Astrocyte (in vitro differentiated cells and primary cell): ENCODE data around the gene TCP11L1. TPM values are rescaled to one million over a fixed set of nuclear protein-coding genes. Genes with fewer than 3 reads are reported as not detected.
A peak's percentile ranks its signal among the peaks of the same experiment; 100 is the strongest.

ENCODE experiments used
- DNase-seq: peaks from one replicate; pipeline ENCODE4 v3.0.0-alpha.2; 2010; ENCODE audit warnings: low read depth
- FAIRE-seq: peaks from 2 replicates; lab custom pipeline; 2011; peaks lifted over from hg19 to GRCh38; lab: Jason Lieb, UNC
- H2AFZ ChIP-seq: 2 replicates; pipeline ENCODE4 v1.6.0; 2012; ENCODE audit warnings: low read depth, low read length, inconsistent platforms
- H3K27ac ChIP-seq: 2 replicates; pipeline ENCODE4 v1.5.1; 2011; ENCODE audit warnings: low read depth, low read length, inconsistent platforms
- H3K27me3 ChIP-seq: 2 replicates; pipeline ENCODE4 v1.6.0; 2011; ENCODE audit warnings: low read length, inconsistent platforms; ENCODE audit not compliant: insufficient read depth
- H3K36me3 ChIP-seq: 2 replicates; pipeline ENCODE4 v1.5.1; 2011; ENCODE audit warnings: low read length, inconsistent platforms; ENCODE audit not compliant: insufficient read depth
- H3K4me1 ChIP-seq: 2 replicates; pipeline ENCODE4 v1.5.1; 2011; ENCODE audit warnings: low read length, inconsistent platforms; ENCODE audit not compliant: insufficient read depth
- H3K4me2 ChIP-seq: 2 replicates; pipeline ENCODE4 v1.6.0; 2012; ENCODE audit warnings: low read length, inconsistent platforms
- H3K4me3 ChIP-seq: 2 replicates; pipeline ENCODE4 v1.5.1; 2011; ENCODE audit warnings: low read depth, mild to moderate bottlenecking, low read length, inconsistent platforms; ENCODE audit not compliant: insufficient read depth
- H3K79me2 ChIP-seq: 2 replicates; pipeline ENCODE4 v1.6.0; 2012; ENCODE audit warnings: mild to moderate bottlenecking, low read length, inconsistent platforms; ENCODE audit not compliant: insufficient read depth
- H3K9ac ChIP-seq: 2 replicates; pipeline ENCODE4 v1.6.0; 2012; ENCODE audit warnings: mild to moderate bottlenecking, low read length, inconsistent platforms
- H3K9me3 ChIP-seq: 2 replicates; pipeline ENCODE4 v1.5.1; 2012; ENCODE audit warnings: low read depth, mild to moderate bottlenecking, low read length, inconsistent platforms; ENCODE audit not compliant: insufficient read depth
- H4K20me1 ChIP-seq: 2 replicates; pipeline ENCODE4 v1.6.0; 2012; ENCODE audit warnings: low read length, inconsistent platforms; ENCODE audit not compliant: insufficient read depth
- H3K27ac Mint-ChIP-seq: one replicate; pipeline ENCODE4 v1.8.0; 2021; ENCODE audit warnings: mild to moderate bottlenecking, mixed read lengths; ENCODE audit not compliant: unreplicated experiment
- H3K27me3 Mint-ChIP-seq: one replicate; pipeline ENCODE4 v1.8.0; 2021; ENCODE audit warnings: low read depth, mixed read lengths; ENCODE audit not compliant: unreplicated experiment
- H3K36me3 Mint-ChIP-seq: one replicate; pipeline ENCODE4 v1.8.0; 2021; ENCODE audit warnings: low read depth, mixed read lengths; ENCODE audit not compliant: unreplicated experiment
- H3K4me1 Mint-ChIP-seq: one replicate; pipeline ENCODE4 v1.8.0; 2021; ENCODE audit warnings: low read depth, mixed read lengths; ENCODE audit not compliant: unreplicated experiment
- H3K4me3 Mint-ChIP-seq: one replicate; pipeline ENCODE4 v1.8.0; 2021; ENCODE audit warnings: mild to moderate bottlenecking, moderate library complexity, mixed read lengths; ENCODE audit not compliant: unreplicated experiment
- H3K9me3 Mint-ChIP-seq: one replicate; pipeline ENCODE4 v1.8.0; 2021; ENCODE audit warnings: mild to moderate bottlenecking, mixed read lengths; ENCODE audit not compliant: unreplicated experiment
- EZH2 ChIP-seq: IDR thresholded peaks from 2 replicates; pipeline ENCODE4 v1.6.1; 2012; ENCODE audit warnings: mild to moderate bottlenecking, low read length, inconsistent platforms; ENCODE audit not compliant: insufficient read depth
- total RNA-seq: library from RNA; stranded (reverse); gene quantifications from 2 replicates; pipeline ENCODE4 v1.2.1, GENCODE V29; 2021
- TF ChIP-seq, protein P1 (sequence below): IDR thresholded peaks from 2 replicates; pipeline ENCODE4 v1.5.1; 2011; ENCODE audit warnings: low read depth, mild to moderate bottlenecking, inconsistent platforms, low read length, moderate library complexity; ENCODE audit not compliant: insufficient read depth

The TCP11L1 gene
- total RNA-seq, 1 donor from 2014 or later: 28.8 TPM

GRCh38 chr11:33059331-33060007 lies 20.1 kb downstream of the TCP11L1 start:
- Mint-ChIP-seq H3K27me3 (no peaks in the 10 kb centered on the region), H3K4me3 (no peak overlapping the region), H3K4me1 (peaks cover 23% of the 10 kb centered on the region), H3K9me3 (no peaks in the 10 kb centered on the region), H3K27ac (peak overlapping the region; percentile 75), H3K36me3 (peaks cover 22% of the 10 kb centered on the region)
- no peaks in the 10 kb centered on the region for H3K79me2 ChIP-seq
- no peak for TF ChIP-seq EZH2
- TF ChIP-seq, protein P1, sequence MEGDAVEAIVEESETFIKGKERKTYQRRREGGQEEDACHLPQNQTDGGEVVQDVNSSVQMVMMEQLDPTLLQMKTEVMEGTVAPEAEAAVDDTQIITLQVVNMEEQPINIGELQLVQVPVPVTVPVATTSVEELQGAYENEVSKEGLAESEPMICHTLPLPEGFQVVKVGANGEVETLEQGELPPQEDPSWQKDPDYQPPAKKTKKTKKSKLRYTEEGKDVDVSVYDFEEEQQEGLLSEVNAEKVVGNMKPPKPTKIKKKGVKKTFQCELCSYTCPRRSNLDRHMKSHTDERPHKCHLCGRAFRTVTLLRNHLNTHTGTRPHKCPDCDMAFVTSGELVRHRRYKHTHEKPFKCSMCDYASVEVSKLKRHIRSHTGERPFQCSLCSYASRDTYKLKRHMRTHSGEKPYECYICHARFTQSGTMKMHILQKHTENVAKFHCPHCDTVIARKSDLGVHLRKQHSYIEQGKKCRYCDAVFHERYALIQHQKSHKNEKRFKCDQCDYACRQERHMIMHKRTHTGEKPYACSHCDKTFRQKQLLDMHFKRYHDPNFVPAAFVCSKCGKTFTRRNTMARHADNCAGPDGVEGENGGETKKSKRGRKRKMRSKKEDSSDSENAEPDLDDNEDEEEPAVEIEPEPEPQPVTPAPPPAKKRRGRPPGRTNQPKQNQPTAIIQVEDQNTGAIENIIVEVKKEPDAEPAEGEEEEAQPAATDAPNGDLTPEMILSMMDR: no peak
- no peak for FAIRE-seq
- H4K20me1 ChIP-seq: no peaks in the 10 kb centered on the region
- no peak overlapping the region for H3K9ac ChIP-seq
- H2AFZ ChIP-seq: no peak overlapping the region
- H3K27me3 ChIP-seq: no peaks in the 10 kb centered on the region
- H3K4me1 ChIP-seq: peaks cover 11% of the 10 kb centered on the region
- H3K9me3 ChIP-seq: no peaks in the 10 kb centered on the region
- H3K36me3 ChIP-seq: peaks cover 17% of the 10 kb centered on the region
- DNase-seq: no peak
- no peak overlapping the region for H3K4me3 ChIP-seq
- no peak overlapping the region for H3K27ac ChIP-seq
- no peak overlapping the region for H3K4me2 ChIP-seq

DNA sequence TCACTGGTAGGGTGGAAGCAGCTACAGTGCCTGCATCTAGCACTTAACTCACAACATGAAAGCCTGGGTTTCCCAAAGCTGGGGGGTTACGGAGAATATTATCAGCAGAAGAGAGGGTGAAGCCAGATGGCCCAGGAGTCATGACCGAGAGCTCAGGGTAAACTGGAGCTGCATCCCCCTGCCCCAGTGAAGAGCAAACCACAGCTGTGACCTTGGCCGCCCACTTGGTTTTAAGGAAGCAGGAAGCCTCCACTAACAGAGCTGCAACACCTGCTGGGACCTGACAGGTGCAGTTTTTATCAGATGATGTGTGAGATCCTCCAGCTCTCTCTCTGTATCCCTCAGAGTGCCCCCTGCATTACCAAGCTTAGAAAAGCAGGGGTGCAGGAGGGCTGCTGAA lies 20.9 kb downstream of the TCP11L1 start:
- no peaks in the 10 kb centered on the region for H3K9me3 Mint-ChIP-seq
- Histone ChIP-seq H3K4me2 (no peak overlapping the region), H3K9me3 (no peaks in the 10 kb centered on the region), H3K79me2 (no peaks in the 10 kb centered on the region), H3K4me3 (no peak overlapping the region), H3K36me3 (peaks cover 17% of the 10 kb centered on the region), H3K9ac (no peak overlapping the region), H4K20me1 (no peaks in the 10 kb centered on the region), H3K27ac (no peak overlapping the region), H3K4me1 (peaks cover 11% of the 10 kb centered on the region), H2AFZ (no peak overlapping the region), H3K27me3 (no peaks in the 10 kb centered on the region)
- H3K4me1 Mint-ChIP-seq: peaks cover 24% of the 10 kb centered on the region
- H3K36me3 Mint-ChIP-seq: peaks cover 22% of the 10 kb centered on the region
- no peaks in the 10 kb centered on the region for H3K27me3 Mint-ChIP-seq
- FAIRE-seq (no peak), DNase-seq (no peak)
- TF ChIP-seq EZH2: no peak
- TF ChIP-seq, protein P1: no peak
- no peak overlapping the region for H3K27ac Mint-ChIP-seq
- H3K4me3 Mint-ChIP-seq: no peak overlapping the region

GRCh38 chr11:33062137-33062536 lies 22.8 kb downstream of the TCP11L1 start:
- Histone ChIP-seq H3K79me2 (no peaks in the 10 kb centered on the region), H4K20me1 (peaks cover 6% of the 10 kb centered on the region), H3K9me3 (no peaks in the 10 kb centered on the region), H3K4me1 (peaks cover 11% of the 10 kb centered on the region), H3K27me3 (no peaks in the 10 kb centered on the region), H2AFZ (no peak overlapping the region), H3K27ac (no peak overlapping the region), H3K9ac (no peak overlapping the region), H3K4me2 (no peak overlapping the region), H3K4me3 (no peak overlapping the region), H3K36me3 (peaks cover 13% of the 10 kb centered on the region)
- Mint-ChIP-seq H3K9me3 (no peaks in the 10 kb centered on the region), H3K4me1 (peaks cover 24% of the 10 kb centered on the region), H3K36me3 (peaks cover 25% of the 10 kb centered on the region), H3K27ac (no peak overlapping the region), H3K27me3 (no peaks in the 10 kb centered on the region), H3K4me3 (no peak overlapping the region)
- TF ChIP-seq, protein P1: no peak
- no peak for TF ChIP-seq EZH2
- FAIRE-seq (no peak), DNase-seq (no peak)
